A549 treated with Mapracorat at 1 μM for 4 hours (cell line): Measurements from ENCODE around the gene ASCL5. TPM values are rescaled to one million over a fixed set of nuclear protein-coding genes. Genes with fewer than 3 reads are reported as not detected.

ENCODE experiments used
- total RNA-seq: library from RNA; stranded (reverse); fragments of 200-300 nt; extraction: Qiagen RNA extraction; gene quantifications from 5 replicates; pipeline ENCODE4 v1.2.3, GENCODE V29; 2022

ASCL5 gene, protein sequence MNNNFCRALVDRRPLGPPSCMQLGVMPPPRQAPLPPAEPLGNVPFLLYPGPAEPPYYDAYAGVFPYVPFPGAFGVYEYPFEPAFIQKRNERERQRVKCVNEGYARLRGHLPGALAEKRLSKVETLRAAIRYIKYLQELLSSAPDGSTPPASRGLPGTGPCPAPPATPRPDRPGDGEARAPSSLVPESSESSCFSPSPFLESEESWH
- total RNA-seq = 0.09 to 0.13 TPM (median 0.10 TPM) in 3 of 5 replicates, not detected in the others

GRCh38 chr1:201126832-201127754 is at the start of gene ASCL5:
Gene ASCL5, minus strand, starts transcription at chr1:201127184. Its CDS starts 11,812 bp downstream, at chr1:201115372.

DNA sequence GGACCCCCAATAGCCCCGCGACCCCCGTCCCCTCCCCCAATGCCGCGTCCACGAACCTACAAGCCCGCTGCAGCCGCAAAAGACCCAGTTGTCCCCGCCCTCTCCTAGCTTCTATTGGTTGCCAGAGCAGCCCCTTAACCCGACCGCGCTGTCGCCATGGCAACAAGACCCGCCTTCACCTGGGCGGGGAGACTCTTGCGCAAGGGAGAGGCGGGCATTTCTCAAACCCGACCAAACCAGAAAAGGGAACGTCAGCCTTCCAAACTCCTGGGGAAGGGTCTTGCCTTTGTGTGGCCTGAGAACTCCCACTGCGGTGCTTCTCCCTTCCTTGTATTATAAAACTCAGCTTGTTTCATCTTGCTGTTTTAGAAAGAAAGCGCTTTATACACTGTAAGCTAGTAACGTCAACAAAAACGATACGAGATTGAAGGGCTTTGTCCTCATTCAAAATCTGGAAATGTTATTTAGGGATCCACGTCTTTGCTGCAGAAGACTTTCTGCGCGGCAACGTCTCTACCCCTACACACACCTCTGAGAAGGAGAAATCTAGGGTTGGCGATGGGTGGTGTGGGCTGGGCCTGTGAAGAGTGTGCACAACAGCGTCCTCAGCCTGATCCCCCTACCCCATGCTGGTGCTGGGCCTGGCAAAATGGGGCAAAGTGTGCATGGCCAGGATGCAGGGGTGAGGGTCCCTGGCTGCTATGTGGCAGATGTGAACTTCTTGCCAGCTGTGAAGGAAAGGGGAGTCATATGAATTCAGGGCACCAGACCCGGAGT is 27.6 kb upstream of the ASCL5 start, which contains the start of gene TMEM9:
TMEM9 (minus strand) TSS at position 86 of the 777 bp plus-strand sequence. CDS start 551 bp downstream, outside the sequence.

GRCh38 chr1:201112173-201112731 is 14.7 kb downstream of the ASCL5 start, which contains the start of gene CACNA1S:
Gene CACNA1S, minus strand, starts transcription at chr1:201112426. Its CDS starts 87 bp downstream, at chr1:201112339.

Other genes with a start within 250 kb of the ASCL5 start
- gene INAVA, start 232.3 kb downstream of the ASCL5 start, total RNA-seq = 36.4 to 50.4 TPM (median 46.3 TPM) in 5 replicates
- gene KIF21B, start 103.5 kb downstream of the ASCL5 start, total RNA-seq = 1.3 to 2.6 TPM (median 2.2 TPM) in 5 replicates
- not detected in 5 replicates for gene CACNA1S, start 14.8 kb downstream of the ASCL5 start, total RNA-seq
- 77.1 to 91.6 TPM (median 86.5 TPM) in 5 replicates for gene TMEM9, start 27.3 kb upstream of the ASCL5 start, total RNA-seq
- gene IGFN1, start 63.6 kb upstream of the ASCL5 start, total RNA-seq = 0.41 to 0.71 TPM (median 0.56 TPM) in 5 replicates
- 0.02 to 0.08 TPM (median 0.05 TPM) in 3 of 5 replicates, not detected in the others for gene PKP1, start 156.3 kb upstream of the ASCL5 start, total RNA-seq